GM12878 (cell line): Measurements from ENCODE around the gene NFS1. TPM values are rescaled to one million over a fixed set of nuclear protein-coding genes. Genes with fewer than 3 reads are reported as not detected.
"Not testable (repeated sequence)": the region's sequence is repeated elsewhere in the genome, so short reads cannot be mapped to it uniquely, and the experiment has no call there.

Experiments used
- ATAC-seq: fragments of 200-7000 bp; cut with Tn5 transposase; 3 replicates; pipeline ENCODE4 v1.9.1; 2020; ENCODE audit warnings: mild to moderate bottlenecking, moderate library complexity
- BruUV-seq: library from RNA; stranded (reverse); fragments of 400-500 nt; replicated peaks from 2 replicates; lab custom pipeline; 2021; lab: Mats Ljungman, UMichigan
- CTCF ChIA-PET: fragments of 300-600 bp; sonication (Branson Sonifier 250); formaldehyde crosslinking; extraction: SDS; loops from one replicate; lab custom pipeline; 2021; ENCODE audit warnings: inconsistent platforms; lab: Yijun Ruan, JAX
- POLR2A ChIA-PET: fragments of 350-600 bp; formaldehyde crosslinking; extraction: SDS; loops from one replicate; lab custom pipeline; 2021; ENCODE audit warnings: inconsistent platforms; lab: Charles Lee
- RAD21 ChIA-PET: fragments of 300-600 bp; sonication (Branson Sonifier 250); formaldehyde crosslinking; loops from one replicate; lab custom pipeline; 2023; ENCODE audit warnings: antibody characterized with exemption; ENCODE audit not compliant: unreplicated experiment; lab: Charles Lee
- SMC1A ChIA-PET: fragments of 300-600 bp; sonication (Branson Sonifier 250); formaldehyde crosslinking; loops from one replicate; lab custom pipeline; 2023; ENCODE audit not compliant: unreplicated experiment, uncharacterized antibody; lab: Charles Lee
- DNase-seq: peaks from one replicate; pipeline ENCODE4 v3.0.0-alpha.2; 2011; ENCODE audit warnings: low read depth, low spot score
- FAIRE-seq: peaks from 3 replicates; lab custom pipeline; 2011; peaks lifted over from hg19 to GRCh38; lab: Jason Lieb, UNC
- H2AFZ ChIP-seq: 2 replicates; pipeline ENCODE4 v1.6.0; 2011; ENCODE audit warnings: low read depth, low read length, control low read depth; ENCODE audit not compliant: control insufficient read depth
- H3K27ac ChIP-seq: 2 replicates; pipeline ENCODE4 v1.5.1; 2011; ENCODE audit warnings: control low read depth; ENCODE audit not compliant: control insufficient read depth, insufficient read depth
- H3K27me3 ChIP-seq, 2 experiments: replicated peaks in 1 of 2; 2 replicates each; pipeline versions ENCODE4 v1.6.0 to v1.6.1; 2011; ENCODE audit warnings: low read length in 1 of 2; ENCODE audit not compliant: control insufficient read depth in 2 of 2, insufficient read depth in 2 of 2
- H3K36me3 ChIP-seq, 2 experiments: 2 replicates each; pipeline ENCODE4 v1.5.1; 2011; ENCODE audit warnings: low read length in 1 of 2; ENCODE audit not compliant: control insufficient read depth in 2 of 2, insufficient read depth in 2 of 2
- H3K4me1 ChIP-seq: 2 replicates; pipeline ENCODE4 v1.6.1; 2011; ENCODE audit warnings: mild to moderate bottlenecking, low read length, moderate library complexity, mixed read lengths; ENCODE audit not compliant: control insufficient read depth, insufficient read depth
- H3K4me2 ChIP-seq: 2 replicates; pipeline ENCODE4 v1.6.0; 2011; ENCODE audit warnings: control low read depth; ENCODE audit not compliant: control insufficient read depth, insufficient read depth
- H3K4me3 ChIP-seq: fragments of 200-600 bp; sonication (generic); 2 replicates; pipeline ENCODE4 v1.5.1; 2016
- H3K79me2 ChIP-seq: 2 replicates; pipeline ENCODE4 v1.6.0; 2011; ENCODE audit warnings: low read length; ENCODE audit not compliant: control insufficient read depth, insufficient read depth
- H3K9ac ChIP-seq: 2 replicates; pipeline ENCODE4 v1.8.0; 2011; ENCODE audit warnings: low read length, control low read depth, mixed read lengths; ENCODE audit not compliant: control insufficient read depth, insufficient read depth
- H3K9me3 ChIP-seq: replicated peaks from 3 replicates; pipeline ENCODE4 v1.5.1; 2011; ENCODE audit warnings: mild to moderate bottlenecking, low read length; ENCODE audit not compliant: control insufficient read depth, insufficient read depth
- H4K20me1 ChIP-seq: 2 replicates; pipeline ENCODE4 v1.6.0; 2011; ENCODE audit not compliant: control insufficient read depth, insufficient read depth
- POLR2A ChIP-seq: IDR thresholded peaks from 2 replicates; pipeline ENCODE4 v1.6.1; 2011; ENCODE audit warnings: low read depth, mild to moderate bottlenecking, low read length
- POLR2AphosphoS5 ChIP-seq: IDR thresholded peaks from 2 replicates; pipeline ENCODE4 v1.6.1; 2011; ENCODE audit warnings: mild to moderate bottlenecking, low read length, inconsistent platforms
- WGBS: methylation state at CpG from one replicate; pipeline ENCODE4 v1.1.6; 2016; ENCODE audit warnings: low lambda C conversion rate; ENCODE audit not compliant: insufficient replicate concordance, insufficient coverage; ENCODE audit errors: missing lambda C conversion rate; 5-methylcytosine and 5-hydroxymethylcytosine counted together
- in situ Hi-C: fragments of 300-500 bp; cut with MboI; formaldehyde crosslinking; loops from 9 replicates; pipeline ENCODE4 v1.14.3; 2018; ENCODE audit warnings: mixed read lengths
- intact Hi-C: fragments of 100-400 bp; cut with micrococcal nuclease; formaldehyde crosslinking; loops from one replicate; pipeline ENCODE4 v1.14.2; 2022; ENCODE audit not compliant: unreplicated experiment
- polyA plus RNA-seq, 11 experiments: library from polyadenylated mRNA; depleted of rRNA in 4 of 11; unstranded in 6 of 11; stranded (reverse) in 5 of 11; fragments of >200 nt; fragmentation: Nextera tagmentation in 4 of 11; fragmentation: Illumina TruSeq in 1 of 11; extraction: Ambion mirVana in 4 of 11; extraction: Trizol in 1 of 11; gene quantifications; 1 replicate in 1 of 11; 2 replicates in 10 of 11; pipeline versions ENCODE4 v1.2.1 to v1.2.3, GENCODE V29; 2011 to 2016; ENCODE audit warnings: inconsistent platforms in 2 of 11, missing spikeins in 2 of 11, low read depth in 1 of 11
- total RNA-seq, 4 experiments: library from RNA; depleted of rRNA in 3 of 4; stranded (reverse); fragments of >200 nt in 3 of 4; fragmentation: Illumina TruSeq in 1 of 4; extraction: Trizol in 1 of 4; gene quantifications; 2 replicates each; pipeline versions ENCODE4 v1.2.1 to v1.2.3, GENCODE V29; 2013 to 2021

The NFS1 gene
- total and polyA plus RNA-seq, 10 of the 15 experiments (the other 5 are each of a cell fraction or from before 2014, with no cell fraction given) = 9.2 to 74.1 (median 38.6) TPM

DNA sequence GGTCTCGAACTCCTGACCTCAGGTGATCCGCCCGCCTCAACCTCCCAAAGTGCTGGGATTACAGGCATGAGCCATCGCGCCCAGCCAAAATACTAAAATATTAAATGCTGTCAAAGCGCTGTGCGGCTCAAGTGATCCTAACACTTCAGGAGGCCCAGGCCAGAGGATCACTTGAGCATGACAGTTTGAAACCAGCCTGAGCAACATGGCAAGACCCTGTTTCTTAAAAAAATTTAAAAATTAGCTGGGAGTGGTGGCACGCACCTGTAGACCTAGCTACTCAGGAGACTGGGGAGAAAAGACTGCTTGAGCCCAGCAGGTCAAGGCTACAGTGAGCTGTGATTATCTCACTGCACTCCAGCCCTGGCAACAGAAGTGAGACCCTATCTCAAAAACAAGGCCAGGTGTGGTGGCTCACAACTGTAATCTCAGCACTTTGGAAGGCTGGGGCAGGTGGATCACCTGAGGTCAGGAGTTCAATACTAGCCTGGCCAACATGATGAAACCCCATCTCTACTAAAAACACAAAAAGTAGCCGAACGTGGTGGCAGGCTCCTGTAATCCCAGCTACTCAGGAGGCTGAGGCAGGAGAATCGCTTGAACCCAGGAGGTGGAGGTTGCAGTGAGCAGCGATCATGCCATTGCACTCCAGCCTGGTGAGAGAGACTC is 24.6 kb upstream of the NFS1 start:
- H3K4me1 ChIP-seq, H3K9me3 ChIP-seq, intact Hi-C loops, H3K27ac ChIP-seq, ATAC-seq, DNase-seq, H3K9ac ChIP-seq, CTCF ChIA-PET, H2AFZ ChIP-seq, H3K4me2 ChIP-seq, H3K4me3 ChIP-seq, FAIRE-seq, BruUV-seq, RAD21 ChIA-PET, in situ Hi-C loops, H3K27me3 ChIP-seq: not testable (repeated sequence)
- H3K79me2 ChIP-seq = peaks cover 45% of the 10 kb centered on the region
- H3K36me3 ChIP-seq = peaks cover 29 to 45% of the 10 kb centered on the region in 2 experiments
- H4K20me1 ChIP-seq = peaks cover 14% of the 10 kb centered on the region
- TF ChIP-seq POLR2AphosphoS5 (peak; percentile 6; the same call in 1 of the 2 replicates), POLR2A (peak; percentile 42; the same call in 1 of the 2 replicates)
- 97% methylated on average over 12 of the region's 12 CpGs for WGBS
- POLR2A ChIA-PET = interaction anchor here (0.6 to 0.7 kb wide), 2 partner anchors 15 to 100 kb away, joined by 6 to 7 read pairs; no protein-coding TSS in a partner anchor
- SMC1A ChIA-PET = interaction anchor here (1.2 kb wide), 1 partner anchor 16 kb away, joined by 3 read pairs; no protein-coding TSS in a partner anchor

DNA sequence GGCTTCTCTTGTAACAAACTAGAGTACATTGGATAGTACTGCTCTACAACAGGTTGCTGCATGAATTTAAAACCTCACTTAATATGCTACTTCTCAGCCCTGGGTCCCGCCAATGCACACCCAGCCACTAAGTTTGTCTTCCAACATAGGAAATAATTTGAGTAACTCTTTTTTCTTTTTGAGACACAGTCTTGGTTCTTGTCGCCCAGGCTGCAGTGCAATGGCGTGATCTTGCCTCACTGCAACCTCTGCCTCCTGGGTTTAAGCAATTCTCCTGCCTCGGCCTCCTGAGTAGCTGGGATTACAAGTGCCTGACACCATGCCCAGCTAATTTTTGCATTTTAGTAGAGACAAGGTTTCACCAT is 24.1 kb upstream of the NFS1 start:
- H3K4me3 ChIP-seq, H3K27me3 ChIP-seq, H3K4me2 ChIP-seq, in situ Hi-C loops, POLR2A ChIA-PET, H2AFZ ChIP-seq, FAIRE-seq, DNase-seq, H3K27ac ChIP-seq, RAD21 ChIA-PET, H3K9ac ChIP-seq, H3K9me3 ChIP-seq, H3K4me1 ChIP-seq, intact Hi-C loops, CTCF ChIA-PET, BruUV-seq: not testable (repeated sequence)
- peaks cover 44% of the 10 kb centered on the region for H3K79me2 ChIP-seq
- peaks cover 29 to 45% of the 10 kb centered on the region in 2 experiments for H3K36me3 ChIP-seq
- 89% methylated on average over 4 of the region's 4 CpGs for WGBS
- TF ChIP-seq POLR2AphosphoS5 = 0 out of 2 replicates have a peak, but pooled peaks have one; percentile 37
- peaks cover 14% of the 10 kb centered on the region for H4K20me1 ChIP-seq
- SMC1A ChIA-PET = interaction anchor here (1.2 to 1.7 kb wide), 2 partner anchors 7 to 16 kb away, joined by 3 read pairs; no protein-coding TSS in a partner anchor
- peak; percentile 10; the same call in 2 of the 3 replicates for ATAC-seq
